Colonic mucosa (tissue), 4 donors: Measurements from ENCODE around the gene PARP16. TPM values are rescaled to one million over a fixed set of nuclear protein-coding genes. Genes with fewer than 3 reads are reported as not detected.

ENCODE experiments used
- DNase-seq: peaks from one replicate; pipeline ENCODE4 v3.0.0-alpha.2; 2020
- H3K27ac ChIP-seq: fragments of 200-600 bp; one replicate; pipeline ENCODE4 v1.8.0; 2021
- H3K27me3 ChIP-seq: fragments of 200-600 bp; one replicate; pipeline ENCODE4 v1.8.0; 2021
- H3K36me3 ChIP-seq: fragments of 200-600 bp; one replicate; pipeline ENCODE4 v1.8.0; 2021
- H3K4me1 ChIP-seq: fragments of 200-600 bp; one replicate; pipeline ENCODE4 v1.8.0; 2021; ENCODE audit warnings: mild to moderate bottlenecking
- H3K4me3 ChIP-seq: fragments of 200-600 bp; one replicate; pipeline ENCODE4 v1.8.0; 2021
- H3K9ac ChIP-seq, 2 donors: one replicate each; pipeline ENCODE4 v1.7.0; 2013; ENCODE audit warnings: control low read depth in 2 of 2, low read depth in 2 of 2, low read length in 2 of 2
- H3K9me3 ChIP-seq: fragments of 200-600 bp; one replicate; pipeline ENCODE4 v1.8.0; 2021
- CTCF ChIP-seq: fragments of 200-600 bp; IDR thresholded peaks from one replicate; pipeline ENCODE4 v1.8.0; 2022; ENCODE audit warnings: antibody characterized with exemption, mild to moderate bottlenecking
- intact Hi-C: fragments of 100-400 bp; cut with DNase I; formaldehyde crosslinking; loops from one replicate; pipeline ENCODE4 v1.14.1; 2022
- total RNA-seq, 2 donors: library from RNA; stranded (reverse); fragmentation: NEBNext Ultra II Directional in 1 of 2; extraction: Animal tissue kit (Norgen Biotek cat#: 25700) in 1 of 2; gene quantifications; one replicate each; pipeline ENCODE4 v1.2.1, GENCODE V29; 2021
- donor health status: healthy.
- donor health status: DM: no; HTN: no; CAD: no.
- donor health status: DM: no; HTN: no; CAD: no.

Gene PARP16
- total RNA-seq, 2 donors from 2014 or later: 9.5 to 9.9 TPM

GRCh38 chr15:65332391-65333147 is 45.9 kb upstream of the PARP16 start:
- intact Hi-C loops: no loop called here
- no peaks in the 10 kb centered on the region for H3K4me1 ChIP-seq
- H3K4me3 ChIP-seq: no peak overlapping the region
- H3K27me3 ChIP-seq: no peaks in the 10 kb centered on the region
- DNase-seq: no peak
- no peaks in the 10 kb centered on the region for H3K9me3 ChIP-seq
- no peak overlapping the region for H3K27ac ChIP-seq
- TF ChIP-seq CTCF: no peak
- H3K9ac ChIP-seq: no peak overlapping the region
- no peaks in the 10 kb centered on the region for H3K36me3 ChIP-seq

- Histone ChIP-seq H3K27ac (no peak overlapping the region), H3K36me3 (no peaks in the 10 kb centered on the region), H3K9me3 (no peaks in the 10 kb centered on the region), H3K9ac (no peak overlapping the region), H3K4me3 (no peak overlapping the region), H3K27me3 (no peaks in the 10 kb centered on the region), H3K4me1 (no peaks in the 10 kb centered on the region)
- intact Hi-C loops: no loop called here
- no peak for DNase-seq
- TF ChIP-seq CTCF: no peak
Observed at GRCh38 chr15:65331811-65332210, 45.1 kb upstream of the PARP16 start.

DNA sequence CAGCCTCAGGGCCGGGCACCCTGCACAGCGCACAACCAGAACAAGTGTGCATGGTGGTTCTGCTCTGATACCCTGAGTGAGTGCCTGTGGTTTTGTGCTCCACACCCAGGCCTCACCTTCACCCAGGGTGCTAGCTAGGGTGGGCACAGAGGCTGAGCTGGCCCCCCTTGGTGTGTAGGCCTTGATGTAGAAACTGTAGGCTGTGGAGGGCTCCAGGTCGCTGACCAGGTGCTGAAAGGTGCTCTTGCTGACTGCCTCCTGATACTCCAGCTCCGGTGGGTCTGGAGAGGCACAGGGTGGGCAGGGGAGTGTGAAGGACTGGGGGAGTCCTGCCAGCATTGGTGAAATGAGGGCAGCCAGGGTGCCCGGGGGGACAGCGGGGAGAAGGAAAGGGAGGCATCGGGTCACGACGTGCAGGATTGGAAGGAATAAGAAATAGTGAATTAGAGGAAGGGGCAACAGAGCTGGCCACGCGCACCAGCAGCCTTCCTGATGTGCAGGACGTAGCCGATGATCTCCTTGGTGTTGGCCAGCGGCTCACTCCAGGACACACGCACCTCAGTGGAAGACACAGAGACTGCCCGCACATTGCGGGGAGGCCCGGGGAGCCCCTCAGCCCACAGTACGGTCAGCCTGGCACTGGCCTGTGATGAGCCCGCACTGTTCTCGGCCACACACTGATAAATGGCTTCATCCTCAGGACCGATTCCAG is 44.4 kb upstream of the PARP16 start:
- Histone ChIP-seq H3K9ac (no peak overlapping the region), H3K4me3 (no peak overlapping the region), H3K9me3 (no peaks in the 10 kb centered on the region), H3K4me1 (no peaks in the 10 kb centered on the region), H3K36me3 (no peaks in the 10 kb centered on the region), H3K27ac (no peak overlapping the region), H3K27me3 (no peaks in the 10 kb centered on the region)
- no peak for TF ChIP-seq CTCF
- DNase-seq: no peak
- intact Hi-C loops: no loop called here

DNA sequence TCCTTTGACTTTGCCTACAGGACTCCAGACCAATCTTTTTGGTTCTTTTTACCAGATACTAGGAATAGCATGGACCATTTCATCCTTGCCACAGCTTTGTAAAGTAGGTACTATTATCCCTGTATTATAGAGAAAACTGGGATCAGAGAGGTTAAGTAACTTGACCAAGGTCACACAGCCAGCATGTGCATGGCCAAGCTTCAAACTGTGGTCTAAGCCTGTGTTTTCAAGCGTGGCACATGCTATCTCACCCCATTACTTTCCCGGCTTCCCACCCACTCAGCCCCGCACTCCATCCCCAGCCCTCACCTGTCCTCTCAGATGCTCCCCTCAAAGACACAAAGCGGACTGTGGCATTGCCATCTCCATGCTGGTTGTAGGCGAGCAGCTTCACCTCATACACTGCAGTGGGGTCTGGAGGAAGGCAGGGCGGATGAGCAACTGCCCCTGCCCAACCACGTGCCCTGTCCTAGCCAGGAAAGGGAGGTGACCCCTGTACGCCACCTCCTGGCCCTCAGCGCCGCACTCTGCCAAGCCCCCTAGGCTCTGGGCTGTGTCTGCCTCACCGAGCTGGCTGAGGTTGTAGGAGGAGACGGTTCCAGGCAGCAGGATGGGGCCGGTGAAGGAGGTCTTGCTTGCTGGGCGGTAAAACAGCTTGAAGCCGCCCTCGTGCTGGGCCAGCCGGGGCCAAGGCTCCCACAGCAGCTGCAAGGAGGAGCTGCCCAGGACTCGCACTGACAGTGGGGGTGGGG is 43.5 kb upstream of the PARP16 start:
- Histone ChIP-seq H3K4me3 (no peak overlapping the region), H3K27me3 (no peaks in the 10 kb centered on the region), H3K9ac (no peak overlapping the region), H3K9me3 (no peaks in the 10 kb centered on the region), H3K36me3 (no peaks in the 10 kb centered on the region), H3K4me1 (no peaks in the 10 kb centered on the region), H3K27ac (no peak overlapping the region)
- DNase-seq: no peak
- intact Hi-C loops: no loop called here
- TF ChIP-seq CTCF: no peak

GRCh38 chr15:65329288-65329983 is 42.8 kb upstream of the PARP16 start:
- TF ChIP-seq CTCF: no peak
- H3K9ac ChIP-seq: no peak overlapping the region
- no peaks in the 10 kb centered on the region for H3K9me3 ChIP-seq
- intact Hi-C loops: no loop called here
- H3K27ac ChIP-seq: no peak overlapping the region
- DNase-seq: no peak
- no peaks in the 10 kb centered on the region for H3K4me1 ChIP-seq
- H3K27me3 ChIP-seq: no peaks in the 10 kb centered on the region
- no peak overlapping the region for H3K4me3 ChIP-seq
- H3K36me3 ChIP-seq: no peaks in the 10 kb centered on the region
